Prostate gland (tissue), 2 donors: ENCODE data around the gene S100A12.

ENCODE experiments used
- POLR2A ChIP-seq: fragments of 450-650 bp; IDR thresholded peaks from one replicate; pipeline ENCODE4 v1.6.1; 2016; ENCODE audit warnings: antibody characterized with exemption, mild to moderate bottlenecking
- POLR2AphosphoS5 ChIP-seq: sonication (generic); formaldehyde crosslinking; IDR thresholded peaks from one replicate; pipeline ENCODE4 v1.6.1; 2017; ENCODE audit warnings: antibody characterized with exemption
- TF ChIP-seq, protein P1 (sequence below), 4 experiments: fragments of 200-600 bp in 2 of 4; fragments of 450-650 bp in 2 of 4; sonication (generic) in 2 of 4; IDR thresholded peaks; 1 replicate in 3 of 4; 2 replicates in 1 of 4; pipeline ENCODE4 v1.5.1; 2016 to 2019; ENCODE audit warnings: antibody characterized with exemption in 4 of 4, mild to moderate bottlenecking in 2 of 4, moderate library complexity in 2 of 4

DNA sequence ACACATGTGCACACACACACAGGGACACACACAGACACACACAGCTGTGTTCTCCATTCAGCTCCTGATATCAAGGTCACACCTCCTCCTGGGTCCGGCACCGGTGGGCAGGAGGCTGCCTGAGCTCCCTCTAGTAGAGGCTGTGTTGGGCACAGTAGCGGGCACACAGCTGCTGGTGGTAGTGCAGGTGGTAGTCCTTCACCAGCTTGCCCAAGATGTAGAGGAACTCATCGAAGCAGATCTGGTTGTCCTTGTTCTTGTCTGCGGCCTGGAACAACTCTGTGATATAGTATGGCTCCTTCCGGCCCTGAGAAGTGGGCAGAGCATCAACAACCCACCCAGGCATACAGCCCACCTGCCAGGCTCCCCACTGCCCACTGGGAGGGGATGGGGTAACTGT, 21.0 kb upstream of the S100A12 start:
- TF ChIP-seq, protein P1, sequence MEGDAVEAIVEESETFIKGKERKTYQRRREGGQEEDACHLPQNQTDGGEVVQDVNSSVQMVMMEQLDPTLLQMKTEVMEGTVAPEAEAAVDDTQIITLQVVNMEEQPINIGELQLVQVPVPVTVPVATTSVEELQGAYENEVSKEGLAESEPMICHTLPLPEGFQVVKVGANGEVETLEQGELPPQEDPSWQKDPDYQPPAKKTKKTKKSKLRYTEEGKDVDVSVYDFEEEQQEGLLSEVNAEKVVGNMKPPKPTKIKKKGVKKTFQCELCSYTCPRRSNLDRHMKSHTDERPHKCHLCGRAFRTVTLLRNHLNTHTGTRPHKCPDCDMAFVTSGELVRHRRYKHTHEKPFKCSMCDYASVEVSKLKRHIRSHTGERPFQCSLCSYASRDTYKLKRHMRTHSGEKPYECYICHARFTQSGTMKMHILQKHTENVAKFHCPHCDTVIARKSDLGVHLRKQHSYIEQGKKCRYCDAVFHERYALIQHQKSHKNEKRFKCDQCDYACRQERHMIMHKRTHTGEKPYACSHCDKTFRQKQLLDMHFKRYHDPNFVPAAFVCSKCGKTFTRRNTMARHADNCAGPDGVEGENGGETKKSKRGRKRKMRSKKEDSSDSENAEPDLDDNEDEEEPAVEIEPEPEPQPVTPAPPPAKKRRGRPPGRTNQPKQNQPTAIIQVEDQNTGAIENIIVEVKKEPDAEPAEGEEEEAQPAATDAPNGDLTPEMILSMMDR (IDR thresholded peaks at IDR 0.05): no peak
- TF ChIP-seq POLR2A: no peak
- TF ChIP-seq POLR2AphosphoS5: no peak
